ENCODE results near the gene PHLPP1. TPM values are rescaled to one million over a fixed set of nuclear protein-coding genes. Genes with fewer than 3 reads are reported as not detected.
A peak's percentile ranks its signal among the peaks of the same experiment; 100 is the strongest.

The PHLPP1 gene
- total RNA-seq, 4 donors from 2014 or later: 17.7 to 29.5 (median 25.5) TPM

GRCh38 chr18:62744076-62744968, 29.0 kb downstream of the PHLPP1 start:
- 71% methylated on average over 3 of the region's 3 CpGs; no CpG with 5 or more reads in 1 of the 2 donors for WGBS, 2 donors (ENCODE audit: low coverage in 1 of 2)
- peaks cover 6 to 65% (median 49%) of the 10 kb centered on the region in 4 donors for H3K4me1 ChIP-seq
- H3K27ac ChIP-seq: peak overlapping the region in 3 of 4 donors; percentile 19 to 40 (median 34)
- H3K36me3 ChIP-seq: no peaks in the 10 kb centered on the region
- no peak overlapping the region for H3K4me3 ChIP-seq
- H3K27me3 ChIP-seq: no peaks in the 10 kb centered on the region
- no peaks in the 10 kb centered on the region for H3K9me3 ChIP-seq
- in situ Hi-C loops (cut with MboI; ENCODE audit: low pct_ligation_motif_present in 1 of 4, low pct_unique_long_range_greater_than_20kb in 1 of 4, low sequenced_read_pairs in 3 of 4) (no loop called here), intact Hi-C loops (cut with DNase I; ENCODE audit: low total_unique reads) (loop anchor here (5.0 kb wide), 1 partner anchor 358 kb away; no protein-coding TSS in a partner anchor)
- no peak for DNase-seq
- TF ChIP-seq POLR2A (IDR thresholded peaks at IDR 0.05) (no peak), CTCF (IDR thresholded peaks at IDR 0.05) (no peak), POLR2AphosphoS5 (IDR thresholded peaks at IDR 0.05) (no peak), EP300 (IDR thresholded peaks at IDR 0.05; ENCODE audit: low read depth) (no peak)

GRCh38 chr18:62745089-62745751, 29.9 kb downstream of the PHLPP1 start:
- WGBS, 2 donors (ENCODE audit: low coverage in 1 of 2): 59% methylated on average over 3 of the region's 3 CpGs
- no peak overlapping the region for H3K4me3 ChIP-seq

GRCh38 chr18:62749389-62749788, 34.0 kb downstream of the PHLPP1 start:
- no peak overlapping the region for H3K27ac ChIP-seq
- DNase-seq: no peak
- H3K36me3 ChIP-seq: no peaks in the 10 kb centered on the region
- no peak overlapping the region for H3K4me3 ChIP-seq
- intact Hi-C loops (cut with DNase I; ENCODE audit: low total_unique reads) (no loop called here), in situ Hi-C loops (cut with MboI; ENCODE audit: low pct_ligation_motif_present in 1 of 4, low pct_unique_long_range_greater_than_20kb in 1 of 4, low sequenced_read_pairs in 3 of 4) (no loop called here)
- no peaks in the 10 kb centered on the region for H3K27me3 ChIP-seq
- H3K4me1 ChIP-seq: peaks cover 7 to 60% (median 31%) of the 10 kb centered on the region in 4 donors
- H3K9me3 ChIP-seq: no peaks in the 10 kb centered on the region
- TF ChIP-seq EP300 (IDR thresholded peaks at IDR 0.05; ENCODE audit: low read depth) (no peak), POLR2AphosphoS5 (IDR thresholded peaks at IDR 0.05) (no peak), CTCF (IDR thresholded peaks at IDR 0.05) (no peak), POLR2A (IDR thresholded peaks at IDR 0.05) (no peak)
- 91 to 94% methylated on average over 1 to 6 of the region's 6 CpGs for WGBS, 2 donors (ENCODE audit: low coverage in 1 of 2)

More at GRCh38 chr18:62745089-62745751, 29.9 kb downstream of the PHLPP1 start:
- TF ChIP-seq POLR2AphosphoS5 (IDR thresholded peaks at IDR 0.05) (no peak), POLR2A (IDR thresholded peaks at IDR 0.05) (no peak), CTCF (IDR thresholded peaks at IDR 0.05) (no peak), EP300 (IDR thresholded peaks at IDR 0.05; ENCODE audit: low read depth) (no peak)
- intact Hi-C loops (cut with DNase I; ENCODE audit: low total_unique reads) (no loop called here), in situ Hi-C loops (cut with MboI; ENCODE audit: low pct_ligation_motif_present in 1 of 4, low pct_unique_long_range_greater_than_20kb in 1 of 4, low sequenced_read_pairs in 3 of 4) (no loop called here)
- Histone ChIP-seq H3K4me1 (peaks cover 6 to 62% (median 46%) of the 10 kb centered on the region in 4 donors), H3K36me3 (no peaks in the 10 kb centered on the region), H3K27me3 (no peaks in the 10 kb centered on the region), H3K9me3 (no peaks in the 10 kb centered on the region), H3K27ac (peak overlapping the region in 2 of 4 donors; percentile 34 to 40)
- DNase-seq: no peak

GRCh38 chr18:62751341-62751821, 36.0 kb downstream of the PHLPP1 start:
- in situ Hi-C loops (cut with MboI; ENCODE audit: low pct_ligation_motif_present in 1 of 4, low pct_unique_long_range_greater_than_20kb in 1 of 4, low sequenced_read_pairs in 3 of 4): no loop called here
- no peak for DNase-seq
- Histone ChIP-seq H3K27ac (peak overlapping the region; percentile 18 to 43 (median 40)), H3K9me3 (no peaks in the 10 kb centered on the region), H3K36me3 (no peaks in the 10 kb centered on the region), H3K27me3 (no peaks in the 10 kb centered on the region), H3K4me3 (no peak overlapping the region), H3K4me1 (peaks cover 5 to 41% (median 20%) of the 10 kb centered on the region in 4 donors)
- TF ChIP-seq EP300 (IDR thresholded peaks at IDR 0.05; ENCODE audit: low read depth) (no peak), POLR2A (IDR thresholded peaks at IDR 0.05) (no peak), CTCF (IDR thresholded peaks at IDR 0.05) (no peak), POLR2AphosphoS5 (IDR thresholded peaks at IDR 0.05) (no peak)
- 43 to 47% methylated on average over 3 of the region's 3 CpGs for WGBS, 2 donors (ENCODE audit: low coverage in 1 of 2)
- intact Hi-C loops (cut with DNase I; ENCODE audit: low total_unique reads): no loop called here
